Spleen (tissue), 7 donors: ENCODE data around the gene TCAIM.

Experiments used
- CTCF ChIP-seq, 11 experiments: fragments of 200-600 bp in 7 of 11; fragments of 450-650 bp in 4 of 11; sonication (generic) in 4 of 11; IDR thresholded peaks in 8 of 11; conservative IDR thresholded peaks in 3 of 11; 1 replicate in 7 of 11; 2 replicates in 4 of 11; pipeline versions ENCODE4 v1.4.0 to v1.8.0; 2016 to 2021; ENCODE audit warnings: antibody characterized with exemption in 11 of 11, inconsistent platforms in 4 of 11, mild to moderate bottlenecking in 1 of 11
- POLR2A ChIP-seq, 3 donors: fragments of 450-650 bp; IDR thresholded peaks; one replicate each; pipeline ENCODE4 v1.5.1; 2017; ENCODE audit warnings: antibody characterized with exemption in 3 of 3, mild to moderate bottlenecking in 1 of 3
- POLR2AphosphoS5 ChIP-seq, 3 donors: sonication (generic); formaldehyde crosslinking; IDR thresholded peaks; one replicate each; pipeline ENCODE4 v1.5.1; 2017; ENCODE audit warnings: antibody characterized with exemption in 3 of 3
- donor health status: DM: no; HTN: no; CAD: no; lungs with moderate emphysema.
- donor health status: DM: no; HTN: no; CAD: no.
- donor health status: DM: no; HTN: no; CAD: no.

DNA sequence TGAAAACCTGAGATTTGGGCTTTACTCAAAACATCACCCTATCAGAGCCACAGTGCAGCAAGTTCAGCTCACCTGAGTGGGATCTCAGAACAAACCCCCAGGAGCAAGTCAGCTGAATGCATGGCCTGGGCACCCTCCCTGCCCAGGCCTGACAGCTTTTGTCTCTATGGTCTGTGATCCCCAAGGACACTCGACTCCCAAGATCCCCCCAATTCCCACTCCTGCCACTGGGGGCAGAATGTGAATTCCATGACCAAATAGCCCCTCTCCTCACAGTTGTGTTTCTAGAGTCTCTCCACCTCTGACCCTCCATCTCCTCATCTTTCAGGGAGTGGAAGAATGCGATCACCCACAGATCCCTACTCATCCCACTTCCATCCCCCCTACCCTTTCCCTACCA lies 80.0 kb downstream of the TCAIM start:
- TF ChIP-seq POLR2AphosphoS5 (IDR thresholded peaks at IDR 0.05) (no peak), CTCF (IDR thresholded peaks at IDR 0.05 in 8 of 11, conservative IDR thresholded peaks at IDR 0.05 in 3 of 11) (peak in 1 of 11 experiments; percentile 17), POLR2A (IDR thresholded peaks at IDR 0.05) (no peak)
